GM12801 (cell line): ENCODE results near the gene TMSB10.

ENCODE experiments used
- TF ChIP-seq, protein P1 (sequence below): IDR thresholded peaks from one replicate; pipeline ENCODE4 v1.5.1; 2011; ENCODE audit warnings: control low read depth; ENCODE audit not compliant: insufficient read length; ENCODE audit errors: extremely low read depth

Gene TMSB10

DNA sequence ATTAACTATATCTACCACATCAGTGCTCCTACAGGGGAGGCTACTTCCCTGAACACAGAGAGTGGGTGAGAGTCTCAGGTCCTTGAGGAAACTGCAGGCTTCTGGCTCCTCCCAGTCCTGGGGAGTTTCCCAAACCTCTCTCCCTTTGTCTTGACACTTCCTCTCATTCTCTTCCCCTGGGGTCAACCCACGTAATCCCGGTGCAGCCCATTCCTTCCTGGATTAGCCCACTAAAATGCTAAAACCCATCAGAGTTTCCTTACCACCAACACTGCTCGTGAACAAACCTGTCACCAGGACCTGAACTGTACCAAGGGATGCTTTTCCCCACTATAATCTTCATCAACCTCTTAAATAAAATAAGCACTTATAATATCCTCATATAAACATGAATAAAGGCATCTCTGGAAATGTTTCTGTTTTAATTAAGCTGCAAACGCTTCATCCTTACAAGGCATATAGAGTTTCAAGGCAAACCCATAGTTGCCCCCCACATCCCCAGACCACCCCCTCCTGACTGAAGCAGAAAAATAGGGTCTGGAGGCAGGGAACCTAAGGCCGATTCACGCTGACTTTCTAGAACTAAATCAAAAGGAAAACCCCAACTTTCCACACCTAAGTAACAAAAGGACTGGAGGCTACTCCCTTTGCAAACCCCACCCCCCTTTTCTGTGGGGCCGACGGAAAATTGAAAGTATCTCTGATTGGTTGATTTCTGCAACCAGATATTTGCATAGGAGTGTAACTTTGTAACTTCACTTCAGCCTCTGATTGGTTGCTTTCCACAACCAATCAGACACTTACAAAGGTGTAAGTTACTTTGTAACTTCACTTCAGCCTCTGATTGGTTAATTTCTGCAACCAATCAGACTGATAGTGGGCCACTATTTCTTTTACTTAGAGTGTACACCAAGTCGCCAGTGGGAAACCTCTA is 19.0 kb downstream of the TMSB10 start:
- TF ChIP-seq, protein P1, sequence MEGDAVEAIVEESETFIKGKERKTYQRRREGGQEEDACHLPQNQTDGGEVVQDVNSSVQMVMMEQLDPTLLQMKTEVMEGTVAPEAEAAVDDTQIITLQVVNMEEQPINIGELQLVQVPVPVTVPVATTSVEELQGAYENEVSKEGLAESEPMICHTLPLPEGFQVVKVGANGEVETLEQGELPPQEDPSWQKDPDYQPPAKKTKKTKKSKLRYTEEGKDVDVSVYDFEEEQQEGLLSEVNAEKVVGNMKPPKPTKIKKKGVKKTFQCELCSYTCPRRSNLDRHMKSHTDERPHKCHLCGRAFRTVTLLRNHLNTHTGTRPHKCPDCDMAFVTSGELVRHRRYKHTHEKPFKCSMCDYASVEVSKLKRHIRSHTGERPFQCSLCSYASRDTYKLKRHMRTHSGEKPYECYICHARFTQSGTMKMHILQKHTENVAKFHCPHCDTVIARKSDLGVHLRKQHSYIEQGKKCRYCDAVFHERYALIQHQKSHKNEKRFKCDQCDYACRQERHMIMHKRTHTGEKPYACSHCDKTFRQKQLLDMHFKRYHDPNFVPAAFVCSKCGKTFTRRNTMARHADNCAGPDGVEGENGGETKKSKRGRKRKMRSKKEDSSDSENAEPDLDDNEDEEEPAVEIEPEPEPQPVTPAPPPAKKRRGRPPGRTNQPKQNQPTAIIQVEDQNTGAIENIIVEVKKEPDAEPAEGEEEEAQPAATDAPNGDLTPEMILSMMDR, result no peak

DNA sequence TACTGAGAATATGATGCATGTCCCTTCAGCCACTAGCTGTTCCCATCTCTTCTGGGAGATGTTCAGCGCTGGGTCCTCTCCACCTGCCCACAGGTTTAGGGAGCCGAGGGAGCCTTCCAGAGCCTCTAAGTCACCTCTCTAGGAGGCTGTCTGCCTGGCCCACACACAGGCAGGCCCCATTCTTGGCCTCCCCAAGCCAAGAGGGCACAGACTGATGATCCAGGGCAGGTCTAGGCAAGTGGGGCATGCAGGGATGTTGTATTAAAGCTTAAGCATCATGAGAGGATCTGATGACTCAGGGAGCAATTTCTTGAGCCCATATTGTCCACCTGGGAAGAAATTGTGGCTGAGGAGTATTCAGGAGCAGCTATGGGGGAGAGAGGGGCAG is 19.9 kb downstream of the TMSB10 start:
- TF ChIP-seq, protein P1, result no peak

DNA sequence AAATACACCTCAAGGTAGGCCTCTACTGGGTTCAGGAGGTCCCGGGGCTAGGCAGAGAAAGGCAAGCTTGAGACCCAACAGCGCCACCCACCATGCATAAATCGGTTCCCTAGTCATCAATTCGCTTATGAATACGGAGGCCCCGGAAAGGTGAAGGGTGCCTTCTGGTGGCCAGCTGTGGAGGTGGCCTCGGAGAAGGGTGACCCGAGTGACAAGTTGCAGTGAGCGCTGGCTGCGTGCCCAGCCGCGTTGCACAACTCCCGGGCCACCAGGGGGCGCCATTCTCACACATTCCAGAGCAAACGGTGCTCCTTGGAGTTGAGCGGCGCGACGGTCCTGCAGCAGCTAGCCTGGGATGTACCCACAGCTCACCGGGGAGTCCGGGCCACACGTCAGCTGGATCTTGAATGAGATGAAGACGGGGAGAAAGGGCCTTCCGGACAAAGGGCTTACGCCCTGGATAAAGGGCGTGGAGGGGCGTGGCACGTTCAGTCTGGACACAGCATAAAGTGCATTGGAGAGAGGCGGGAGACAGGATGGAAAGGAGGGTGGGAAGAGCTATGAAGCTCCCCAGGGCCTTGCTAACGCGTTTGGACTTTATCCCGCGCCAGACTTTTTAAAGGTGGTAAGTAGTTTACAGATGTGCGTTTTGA is 20.4 kb downstream of the TMSB10 start:
- TF ChIP-seq, protein P1, result peak; percentile 76

DNA sequence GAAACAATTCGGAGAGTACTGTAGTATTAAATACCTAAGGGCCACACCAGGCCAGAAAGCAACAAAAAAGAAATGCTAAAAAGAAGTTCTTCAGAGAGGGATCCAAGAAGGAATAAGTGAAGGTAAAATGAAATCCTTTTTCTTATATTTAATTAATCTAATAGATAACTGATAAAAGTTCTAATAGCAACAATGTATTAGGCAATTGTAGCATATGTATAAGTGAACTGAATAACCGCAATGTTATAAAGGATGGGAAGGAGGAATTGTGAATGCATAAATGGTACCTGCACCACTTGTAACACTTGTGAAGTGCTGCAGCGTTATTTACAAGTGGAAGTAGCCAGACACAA is 21.8 kb downstream of the TMSB10 start:
- TF ChIP-seq, protein P1, result no peak

DNA sequence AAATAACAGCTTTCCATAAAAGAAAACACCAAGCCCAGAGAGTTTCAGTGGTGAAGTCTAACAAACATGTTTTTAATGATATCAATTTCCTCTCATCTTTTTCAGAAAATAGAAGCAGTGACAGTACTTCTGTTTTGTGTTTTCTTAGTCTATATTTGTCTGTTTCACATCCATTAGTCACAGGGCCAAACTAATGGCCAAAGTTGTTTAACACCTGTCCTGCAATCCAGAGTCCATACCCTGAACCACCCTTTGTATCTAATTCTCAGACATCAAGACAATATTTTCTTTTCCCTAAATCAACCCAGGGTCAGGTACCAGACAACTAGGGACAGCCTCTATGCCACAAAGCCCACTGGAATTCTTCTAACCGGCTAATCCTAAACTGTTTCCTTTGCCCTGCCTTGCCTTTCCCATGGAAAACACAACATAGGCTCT is 25.9 kb downstream of the TMSB10 start:
- TF ChIP-seq, protein P1, result no peak

DNA sequence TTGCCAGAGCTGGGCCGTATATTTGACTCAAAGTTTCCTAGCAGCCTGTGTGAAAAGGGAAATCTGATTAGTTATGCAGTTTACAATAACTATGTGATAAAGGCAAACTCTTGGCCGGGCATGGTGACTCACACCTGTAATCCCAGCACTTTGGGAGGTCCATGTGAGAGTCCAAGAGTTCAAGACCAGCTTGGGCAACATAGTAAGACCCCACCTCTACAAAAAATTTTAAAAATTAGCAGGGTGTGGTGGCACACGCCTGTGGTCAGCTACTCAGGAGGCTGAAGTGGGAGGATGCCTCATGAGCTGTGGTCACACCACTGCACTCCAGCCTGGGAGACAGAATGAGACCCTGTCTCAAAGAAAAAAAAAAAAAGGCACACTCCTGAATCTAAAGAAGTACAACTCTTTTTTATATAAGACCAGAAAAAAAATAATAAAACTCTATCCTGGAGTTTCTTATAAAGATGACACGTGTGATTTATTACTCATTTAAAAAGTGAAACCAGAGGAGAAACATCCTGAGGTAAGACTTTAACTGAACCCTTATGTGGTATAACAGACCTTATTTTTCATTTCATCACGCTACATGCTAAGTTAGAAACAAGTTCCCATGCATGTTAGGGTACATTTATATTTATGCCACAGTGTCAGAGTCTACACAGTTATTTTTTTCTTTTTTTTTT is 32.9 kb downstream of the TMSB10 start:
- TF ChIP-seq, protein P1, result no peak

DNA sequence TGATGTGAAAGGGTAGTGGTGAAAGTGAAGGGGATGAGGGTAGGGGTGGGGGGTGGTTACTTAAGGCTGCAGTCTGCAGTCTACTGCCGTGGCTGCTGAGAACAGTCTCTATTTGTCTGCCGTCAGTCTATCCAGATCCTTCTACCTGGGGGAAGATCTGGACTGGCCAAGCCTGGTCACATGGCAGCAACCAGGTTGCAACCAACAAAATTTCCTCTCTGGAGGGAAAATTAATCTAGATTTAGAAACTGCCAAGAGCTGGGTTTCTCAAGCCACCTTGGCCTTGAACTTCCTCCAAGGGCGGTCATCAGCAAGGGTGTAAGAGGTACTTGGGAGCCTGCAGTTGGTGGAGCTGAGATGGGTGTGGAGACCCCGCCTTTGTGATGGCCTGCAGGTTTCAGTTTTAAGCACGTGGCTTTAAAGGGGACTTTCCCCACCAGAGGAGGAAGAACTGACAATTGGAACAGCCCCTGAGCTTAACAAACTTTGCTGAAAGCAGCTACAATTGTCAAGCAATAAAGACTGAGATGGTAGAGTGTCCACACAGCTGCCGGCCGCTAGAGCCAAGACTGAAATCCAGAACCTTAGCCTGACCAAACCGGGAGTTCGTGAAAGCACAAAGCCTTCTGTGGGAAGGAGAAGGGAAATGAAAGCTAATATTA is 34.1 kb downstream of the TMSB10 start:
- TF ChIP-seq, protein P1, result no peak
